H9 (cell line): Measurements from ENCODE around the gene CCDC92. TPM values are rescaled to one million over a fixed set of nuclear protein-coding genes. Genes with fewer than 3 reads are reported as not detected.

Experiments
- DNase-seq: peaks from one replicate; pipeline ENCODE4 v3.0.0-alpha.2; 2017
- H2AFZ ChIP-seq: one replicate; pipeline ENCODE4 v1.6.1; 2013; ENCODE audit warnings: mild to moderate bottlenecking, low read length, control low read depth, moderate library complexity
- H2AK5ac ChIP-seq: 2 replicates; pipeline ENCODE4 v1.6.1; 2013; ENCODE audit warnings: low read length, control low read depth, mixed read lengths; ENCODE audit not compliant: insufficient read length
- H2BK120ac ChIP-seq: one replicate; pipeline ENCODE4 v1.6.1; 2013; ENCODE audit warnings: low read depth, mild to moderate bottlenecking, low read length, control low read depth, inconsistent platforms; ENCODE audit not compliant: poor library complexity, severe bottlenecking
- H2BK12ac ChIP-seq: 2 replicates; pipeline ENCODE4 v1.6.1; 2013; ENCODE audit warnings: low read length, control low read depth, mixed read lengths, low read depth; ENCODE audit not compliant: insufficient read length
- H2BK15ac ChIP-seq: 2 replicates; pipeline ENCODE4 v1.6.1; 2013; ENCODE audit warnings: low read depth, low read length, control low read depth
- H2BK20ac ChIP-seq: one replicate; pipeline ENCODE4 v1.6.1; 2013; ENCODE audit warnings: low read depth, mild to moderate bottlenecking, low read length, control low read depth, inconsistent platforms; ENCODE audit not compliant: poor library complexity, severe bottlenecking
- H2BK5ac ChIP-seq: 2 replicates; pipeline ENCODE4 v1.6.1; 2013; ENCODE audit warnings: low read length, control low read depth, mixed read lengths; ENCODE audit not compliant: insufficient read length
- H3K14ac ChIP-seq: 2 replicates; pipeline ENCODE4 v1.6.1; 2013; ENCODE audit warnings: low read length, control low read depth; ENCODE audit not compliant: insufficient read depth
- H3K18ac ChIP-seq: 2 replicates; pipeline ENCODE4 v1.6.1; 2013; ENCODE audit warnings: low read depth, mild to moderate bottlenecking, mixed read lengths, low read length, control low read depth; ENCODE audit not compliant: insufficient read length
- H3K23ac ChIP-seq: 2 replicates; pipeline ENCODE4 v1.6.1; 2013; ENCODE audit warnings: low read length, control low read depth, mixed read lengths, low read depth; ENCODE audit not compliant: insufficient read length
- H3K23me2 ChIP-seq: 2 replicates; pipeline ENCODE4 v1.6.1; 2013; ENCODE audit warnings: low read depth, mild to moderate bottlenecking, mixed read lengths, low read length, control low read depth; ENCODE audit not compliant: insufficient read length, poor library complexity, severe bottlenecking
- H3K27ac ChIP-seq: 2 replicates; pipeline ENCODE4 v1.5.1; 2013; ENCODE audit warnings: low read length, control low read depth, mixed read lengths, low read depth; ENCODE audit not compliant: insufficient read length
- H3K27me3 ChIP-seq: 2 replicates; pipeline ENCODE4 v1.6.1; 2013; ENCODE audit warnings: low read length, control low read depth, inconsistent platforms; ENCODE audit not compliant: insufficient read depth
- H3K4ac ChIP-seq: 2 replicates; pipeline ENCODE4 v1.6.1; 2013; ENCODE audit warnings: low read depth, mild to moderate bottlenecking, control low read depth, inconsistent platforms, low read length, moderate library complexity
- H3K4me1 ChIP-seq: 2 replicates; pipeline ENCODE4 v1.6.1; 2013; ENCODE audit warnings: low read length, control low read depth, inconsistent platforms; ENCODE audit not compliant: insufficient read depth
- H3K4me2 ChIP-seq: 2 replicates; pipeline ENCODE4 v1.6.1; 2013; ENCODE audit warnings: low read length, control low read depth, mixed read lengths; ENCODE audit not compliant: insufficient read length, insufficient read depth
- H3K56ac ChIP-seq: 2 replicates; pipeline ENCODE4 v1.6.1; 2013; ENCODE audit warnings: low read depth, mild to moderate bottlenecking, mixed read lengths, low read length, control low read depth; ENCODE audit not compliant: insufficient read length
- H3K79me1 ChIP-seq: 2 replicates; pipeline ENCODE4 v1.6.1; 2013; ENCODE audit warnings: low read depth, mild to moderate bottlenecking, moderate library complexity, low read length, control low read depth, inconsistent platforms; ENCODE audit not compliant: insufficient read depth, poor library complexity, severe bottlenecking
- H3K79me2 ChIP-seq: 2 replicates; pipeline ENCODE4 v1.6.1; 2013; ENCODE audit warnings: low read length, control low read depth, inconsistent platforms; ENCODE audit not compliant: insufficient read depth
- H3K9ac ChIP-seq: 2 replicates; pipeline ENCODE4 v1.6.1; 2013; ENCODE audit warnings: low read length, control low read depth, mixed read lengths; ENCODE audit not compliant: insufficient read length; ENCODE audit errors: extremely low read depth
- H3K9me3 ChIP-seq: one replicate; pipeline ENCODE4 v1.6.1; 2013; ENCODE audit warnings: low read depth, low read length, inconsistent platforms; ENCODE audit not compliant: control insufficient read depth
- H3T11ph ChIP-seq: one replicate; pipeline ENCODE4 v1.6.1; 2013; ENCODE audit warnings: mild to moderate bottlenecking, low read length, control low read depth, inconsistent platforms
- H4K20me1 ChIP-seq: one replicate; pipeline ENCODE4 v1.6.1; 2013; ENCODE audit not compliant: control insufficient read depth, insufficient read length, insufficient read depth
- H4K5ac ChIP-seq: 2 replicates; pipeline ENCODE4 v1.6.1; 2013; ENCODE audit warnings: low read depth, mild to moderate bottlenecking, mixed read lengths, low read length, control low read depth; ENCODE audit not compliant: insufficient read length
- H4K8ac ChIP-seq: replicated peaks from 2 replicates; pipeline ENCODE4 v1.6.1; 2013; ENCODE audit warnings: low read length, control low read depth, mixed read lengths, low read depth; ENCODE audit not compliant: insufficient read length
- H4K91ac ChIP-seq: 2 replicates; pipeline ENCODE4 v1.6.1; 2013; ENCODE audit warnings: low read depth, mild to moderate bottlenecking, moderate library complexity, mixed read lengths, low read length, control low read depth; ENCODE audit not compliant: insufficient read length
- H3K27ac Mint-ChIP-seq, 3 experiments: 2 replicates in 2 of 3; 3 replicates in 1 of 3; pipeline ENCODE4 v1.8.0; 2020 to 2021; ENCODE audit warnings: mixed read lengths in 3 of 3, mild to moderate bottlenecking in 1 of 3, moderate library complexity in 1 of 3
- H3K27me3 Mint-ChIP-seq: 2 replicates; pipeline ENCODE4 v1.8.0; 2021; ENCODE audit warnings: low read depth, mild to moderate bottlenecking, moderate library complexity, mixed read lengths
- H3K36me3 Mint-ChIP-seq, 3 experiments: 2 replicates in 2 of 3; 3 replicates in 1 of 3; pipeline ENCODE4 v1.8.0; 2020 to 2021; ENCODE audit warnings: low read depth in 3 of 3, mixed read lengths in 3 of 3; ENCODE audit not compliant: insufficient read depth in 1 of 3
- H3K4me1 Mint-ChIP-seq, 2 experiments: 2 replicates each; pipeline ENCODE4 v1.8.0; 2020; ENCODE audit warnings: mixed read lengths in 2 of 2
- H3K4me3 Mint-ChIP-seq, 2 experiments: 2 replicates in 1 of 2; 3 replicates in 1 of 2; pipeline ENCODE4 v1.8.0; 2020 to 2021; ENCODE audit warnings: mild to moderate bottlenecking in 2 of 2, mixed read lengths in 2 of 2, moderate library complexity in 1 of 2
- H3K9me3 Mint-ChIP-seq, 2 experiments: 2 replicates in 1 of 2; 3 replicates in 1 of 2; pipeline ENCODE4 v1.8.0; 2020; ENCODE audit warnings: mild to moderate bottlenecking in 2 of 2, mixed read lengths in 2 of 2, moderate library complexity in 1 of 2
- CTCF ChIP-seq: fragments of 200-600 bp; sonication (generic); conservative IDR thresholded peaks from 3 replicates; pipeline ENCODE4 v1.8.0; 2021; ENCODE audit warnings: antibody characterized with exemption, mild to moderate bottlenecking
- WGBS: extraction: QIAGEN DNeasy Blood & Tissue Kit; methylation state at CpG from one replicate; pipeline ENCODE4 v1.1.7; 2013; ENCODE audit warnings: missing lambda C conversion rate, low lambda C conversion rate, mixed read lengths; ENCODE audit not compliant: insufficient read length; ENCODE audit errors: extremely low coverage; 5-methylcytosine and 5-hydroxymethylcytosine counted together
- total RNA-seq: library from RNA; stranded (reverse); gene quantifications from 2 replicates; pipeline ENCODE4 v1.2.1, GENCODE V29; 2021

Gene CCDC92
- total RNA-seq, 1 experiment from 2014 or later: 1.3 TPM

- H4K8ac ChIP-seq: no peak overlapping the region
- Mint-ChIP-seq H3K4me3 (no peak overlapping the region), H3K27ac (no peak overlapping the region; a peak in 1 of 7 replicates), H3K4me1 (peaks cover 11 to 18% of the 10 kb centered on the region in 2 experiments), H3K36me3 (peaks cover 6 to 8% (median 6%) of the 10 kb centered on the region in 3 experiments; a peak in 5 of 7 replicates), H3K9me3 (no peaks in the 10 kb centered on the region), H3K27me3 (no peaks in the 10 kb centered on the region)
- no peaks in the 10 kb centered on the region for H3K79me1 ChIP-seq
- no peak overlapping the region for H3T11ph ChIP-seq
- no peak overlapping the region for H3K14ac ChIP-seq
- no peak overlapping the region for H3K27ac ChIP-seq
- H3K23me2 ChIP-seq: no peaks in the 10 kb centered on the region
- H3K9ac ChIP-seq: no peak overlapping the region
- no peaks in the 10 kb centered on the region for H3K9me3 ChIP-seq
- no peak overlapping the region for H2BK15ac ChIP-seq
- no peak overlapping the region for H3K4me2 ChIP-seq
- no peak overlapping the region for H3K4ac ChIP-seq
- TF ChIP-seq CTCF: no peak
- no peak overlapping the region for H2BK120ac ChIP-seq
- no peaks in the 10 kb centered on the region; the same call in 1 of the 2 replicates for H3K4me1 ChIP-seq
- no peak overlapping the region for H2AFZ ChIP-seq
- WGBS: no CpG with 5 or more reads among the region's 11 CpGs
- no peak overlapping the region for H2AK5ac ChIP-seq
- H3K27me3 ChIP-seq: no peaks in the 10 kb centered on the region
- no peak overlapping the region for H2BK5ac ChIP-seq
- H4K20me1 ChIP-seq: no peaks in the 10 kb centered on the region
- H4K91ac ChIP-seq: no peak overlapping the region
- H3K79me2 ChIP-seq: no peaks in the 10 kb centered on the region
- no peak overlapping the region for H4K5ac ChIP-seq
- H3K18ac ChIP-seq: no peak overlapping the region
- no peak overlapping the region for H3K56ac ChIP-seq
- no peak overlapping the region for H2BK20ac ChIP-seq
- no peak overlapping the region for H3K23ac ChIP-seq
- DNase-seq: no peak
- H2BK12ac ChIP-seq: no peak overlapping the region
Observed at GRCh38 chr12:124006085-124006845, 33.6 kb upstream of the CCDC92 start.
